ENCODE results near the gene TSR2.
"Not testable (repeated sequence)": the region's sequence is repeated elsewhere in the genome, so short reads cannot be mapped to it uniquely, and the experiment has no call there.

TSR2 gene

DNA sequence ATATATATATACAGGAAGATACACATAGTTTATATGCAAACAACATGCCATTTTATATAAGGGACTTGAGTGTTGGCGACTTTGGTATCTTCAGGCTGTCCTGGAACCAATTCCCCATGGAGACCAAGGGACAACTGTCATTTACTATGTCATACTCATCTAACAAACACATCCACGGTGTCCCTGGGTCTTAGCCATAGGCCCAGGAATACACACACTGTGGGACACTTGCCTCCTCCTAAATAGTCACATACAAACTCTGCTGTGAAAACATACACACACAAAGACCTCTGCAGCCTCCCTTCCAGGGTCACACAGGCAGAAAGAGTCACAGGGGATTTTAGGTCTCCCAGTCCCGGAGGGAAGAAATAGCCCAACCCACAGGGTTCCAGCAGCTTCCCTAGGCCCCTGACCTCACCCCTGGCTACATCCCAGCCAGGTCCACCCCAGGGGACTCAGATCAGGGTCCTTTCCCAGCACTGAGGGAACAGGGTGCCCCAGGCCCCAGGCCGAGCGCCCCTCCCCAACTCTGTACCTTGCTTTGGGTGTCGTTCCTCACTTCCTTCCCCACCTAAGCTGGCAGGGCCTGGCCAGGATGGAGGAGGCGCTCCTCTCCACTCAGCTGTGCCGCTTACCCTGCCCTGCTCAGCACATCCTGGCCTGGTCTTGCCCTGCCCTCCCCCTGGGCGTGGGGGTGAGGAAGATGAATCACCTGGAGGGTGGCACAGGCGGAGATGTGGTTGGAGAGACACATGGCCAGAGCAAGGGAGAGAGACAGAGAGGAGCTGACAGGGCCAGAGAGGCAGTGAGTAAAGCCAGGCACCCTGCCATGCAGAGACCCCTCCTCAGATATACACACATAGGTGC lies 34.0 kb downstream of the TSR2 start:
- DNase-seq (ENCODE audit: low spot score): no peak

DNA sequence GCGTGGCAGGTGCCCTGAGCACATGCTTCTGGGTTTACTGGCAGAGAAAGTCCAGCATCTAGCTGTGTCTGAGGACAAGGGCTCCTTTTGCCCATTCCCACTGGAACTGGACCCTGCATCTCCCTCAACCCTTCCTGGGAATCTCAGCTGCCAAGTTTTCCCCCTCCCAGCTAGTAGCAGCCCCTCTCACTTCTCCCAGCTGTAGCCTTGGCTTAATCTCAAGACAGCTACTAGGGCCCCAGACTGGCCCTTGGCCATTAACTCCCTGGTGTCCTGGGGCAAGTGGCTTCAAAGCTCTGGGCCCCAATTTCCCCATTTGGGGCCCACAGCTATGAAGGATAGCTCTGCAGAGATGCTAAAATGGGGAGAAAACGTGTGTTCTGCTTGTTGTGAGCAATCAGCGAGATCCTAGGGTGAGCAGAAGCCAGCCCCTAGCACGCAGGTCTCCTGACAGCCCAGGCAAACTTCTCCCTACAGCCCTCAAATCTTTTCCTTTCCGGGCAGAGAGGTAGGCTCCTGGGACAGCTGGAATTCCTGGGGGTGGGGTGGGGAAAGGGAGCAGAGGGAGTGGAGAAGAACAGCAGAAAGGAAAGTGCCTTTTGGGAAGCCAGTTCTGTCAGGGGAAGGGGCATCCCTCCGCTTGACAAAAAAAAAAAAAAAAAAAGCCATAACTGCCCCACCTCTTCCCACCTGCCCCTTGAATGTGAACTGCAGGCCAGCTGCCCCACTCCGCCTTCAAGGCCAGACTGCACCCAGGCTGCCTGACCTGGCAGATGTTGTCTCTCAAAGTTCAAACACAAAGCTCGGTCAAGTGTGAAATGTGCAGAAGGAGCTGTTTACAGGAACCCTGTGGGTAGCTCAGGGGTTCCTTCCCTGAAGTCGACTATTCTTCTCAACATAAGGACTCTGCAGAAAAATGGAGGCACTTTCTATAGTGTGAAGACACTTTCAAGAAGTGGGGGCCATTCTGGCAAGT lies 39.2 kb downstream of the TSR2 start:
- DNase-seq (ENCODE audit: low spot score): no peak

DNA sequence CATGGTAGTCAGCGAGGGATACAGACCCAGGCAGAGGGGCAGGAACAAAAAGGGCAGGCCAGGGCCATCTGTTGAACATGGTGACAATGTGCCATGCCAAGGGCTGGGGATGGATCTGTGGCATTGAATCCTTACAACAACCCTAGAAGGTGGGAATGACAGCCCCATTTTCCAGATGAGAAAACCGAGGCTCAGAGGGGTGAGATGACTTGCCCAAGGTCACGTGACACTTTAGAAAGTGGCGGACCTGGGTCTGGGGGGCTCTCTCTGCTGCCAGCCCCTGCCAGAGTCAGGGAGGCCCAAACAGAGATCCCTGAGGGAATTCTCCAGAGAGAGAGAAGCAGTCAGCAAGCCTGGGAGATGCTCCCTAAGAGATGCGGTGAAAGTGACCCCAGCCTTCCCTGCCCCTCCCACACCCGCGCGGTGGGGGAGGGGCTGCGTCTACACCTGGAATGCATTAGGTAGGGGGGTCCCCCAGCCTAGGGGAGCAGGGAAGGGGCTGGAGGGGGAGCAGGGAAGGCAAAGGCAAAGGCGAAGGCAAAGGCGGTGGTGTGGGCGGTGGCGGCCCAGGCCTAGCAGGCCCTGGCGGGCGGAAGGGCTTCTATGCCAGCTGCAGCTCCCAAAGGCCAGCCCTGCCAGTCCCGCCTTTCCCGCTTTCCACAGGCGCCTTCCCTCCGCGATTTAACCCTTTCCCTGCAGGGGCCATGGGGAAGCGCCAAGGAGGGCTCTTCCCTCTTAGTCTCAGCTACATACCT lies 42.8 kb downstream of the TSR2 start:
- DNase-seq (ENCODE audit: low spot score): peak; percentile 33

DNA sequence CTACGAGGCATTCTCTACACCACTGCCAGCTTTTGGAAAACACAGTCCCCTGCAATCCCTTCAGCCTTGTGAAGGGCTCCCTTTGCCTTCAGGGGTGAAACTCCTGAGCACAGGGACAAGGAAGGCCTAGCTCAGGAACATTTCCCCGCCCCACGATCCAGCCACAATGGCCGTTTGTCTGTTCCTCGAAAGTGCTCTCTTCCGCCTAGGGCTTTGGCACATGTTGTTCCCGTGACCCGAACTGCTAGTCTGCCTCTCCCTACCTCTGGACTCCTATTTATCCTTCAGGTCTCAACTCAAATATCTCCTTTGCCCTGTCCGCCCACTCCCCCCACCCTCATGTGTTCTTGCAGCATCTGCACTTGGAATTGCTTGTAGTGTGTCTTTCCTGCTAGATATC lies 43.7 kb downstream of the TSR2 start:
- DNase-seq (ENCODE audit: low spot score): no peak

DNA sequence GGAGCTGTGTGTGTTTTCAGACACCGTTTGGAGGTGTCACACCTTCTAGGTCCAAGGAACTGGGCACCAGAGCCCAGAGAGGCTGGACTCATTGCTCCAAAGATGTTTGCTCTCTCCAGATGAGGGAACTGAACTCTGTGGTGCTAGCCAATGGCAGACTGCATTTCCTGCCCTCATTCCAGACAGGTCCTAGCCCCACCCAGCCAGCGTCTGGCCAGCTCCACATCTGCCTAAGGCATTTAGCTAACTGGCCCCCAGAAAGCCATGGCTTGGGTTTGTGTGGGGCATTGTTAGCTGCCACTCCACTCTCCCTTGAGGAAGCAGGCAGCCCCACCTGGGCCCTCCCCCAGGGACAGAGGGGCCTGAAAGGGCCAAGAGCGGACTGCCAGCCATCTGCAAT lies 44.5 kb downstream of the TSR2 start:
- DNase-seq (ENCODE audit: low spot score): peak; percentile 47

GRCh38 chrX:54489819-54490218 lies 49.6 kb downstream of the TSR2 start:
- not testable (repeated sequence) for DNase-seq (ENCODE audit: low spot score)

DNA sequence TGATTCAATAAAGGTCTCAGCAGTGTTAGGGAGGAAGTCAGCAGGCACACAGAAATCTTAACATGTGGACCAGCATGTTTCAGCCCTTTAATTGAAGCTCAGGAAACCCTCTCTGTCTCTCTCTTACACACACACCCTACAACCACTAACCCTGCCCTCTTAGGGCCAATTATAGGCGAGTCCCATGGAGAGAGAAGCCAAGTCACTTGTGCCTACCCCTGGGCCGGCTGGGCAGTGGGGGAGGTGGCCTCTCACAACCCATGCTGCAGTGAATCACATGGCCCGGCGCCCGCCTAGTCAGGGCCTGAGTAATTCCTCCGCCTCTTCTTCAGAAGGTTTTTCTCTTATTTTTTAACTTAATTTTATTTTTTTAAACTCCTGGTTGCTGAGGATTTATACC lies 52.1 kb downstream of the TSR2 start:
- DNase-seq (ENCODE audit: low spot score): peak; percentile 68

- no peak for DNase-seq (ENCODE audit: low spot score)
Measured at GRCh38 chrX:54494166-54494988, 54.2 kb downstream of the TSR2 start.

Data from AG20443 (cell line).